ENCODE measurements around the gene MCF2. TPM values are rescaled to one million over a fixed set of nuclear protein-coding genes. Genes with fewer than 3 reads are reported as not detected.

MCF2 gene
- polyA plus RNA-seq: 0.13 TPM
- long read RNA-seq, donor 1: 0 reads
- long read RNA-seq, donor 2: 0 reads
- long read RNA-seq, donor 3: 0 reads
- long read RNA-seq, donor 4: 0 reads
- long read RNA-seq, donor 5: 0 reads
- long read RNA-seq, donor 6: 0 reads
- long read RNA-seq, donor 7: 0 reads
- long read RNA-seq, donor 8: 0 reads
- long read RNA-seq, donor 9: 0 reads
- long read RNA-seq, donor 10: 0 reads
- long read RNA-seq, donor 11: 0 reads

GRCh38 chrX:139708067-139708466, at the start of gene MCF2:
MCF2 (minus strand) TSS chrX:139708167; CDS start chrX:139651744, 56,423 bp downstream.
- Histone ChIP-seq H3K9me3 (ENCODE audit: control insufficient read depth, low read depth, low read length) (no peaks in the 10 kb centered on the region), H3K27ac (ENCODE audit: low read length) (no peak within 1 kb of the TSS), H3K4me1 (ENCODE audit: control insufficient read depth, insufficient read depth, low read length) (no peaks in the 10 kb centered on the region), H3K4me3 (ENCODE audit: low read length) (no peak within 1 kb of the TSS), H3K36me3 (ENCODE audit: control insufficient read depth, insufficient read depth, low read length) (no peaks in the 10 kb centered on the region), H3K27me3 (ENCODE audit: control insufficient read depth, insufficient read depth, low read length) (no peaks in the 10 kb centered on the region)
- DNase-seq: no peak
- no CpG with 5 or more reads among the region's 4 CpGs for WGBS (ENCODE audit: insufficient coverage, low lambda C conversion rate)

GRCh38 chrX:139751053-139751452, 43.1 kb upstream of the MCF2 start:
- no CpG with 5 or more reads among the region's 3 CpGs for WGBS (ENCODE audit: insufficient coverage, low lambda C conversion rate)
- Histone ChIP-seq H3K4me1 (ENCODE audit: control insufficient read depth, insufficient read depth, low read length) (no peaks in the 10 kb centered on the region), H3K27me3 (ENCODE audit: control insufficient read depth, insufficient read depth, low read length) (no peaks in the 10 kb centered on the region), H3K27ac (ENCODE audit: low read length) (no peak overlapping the region), H3K4me3 (ENCODE audit: low read length) (no peak overlapping the region), H3K36me3 (ENCODE audit: control insufficient read depth, insufficient read depth, low read length) (peaks cover 2% of the 10 kb centered on the region), H3K9me3 (ENCODE audit: control insufficient read depth, low read depth, low read length) (no peaks in the 10 kb centered on the region)
- no peak for DNase-seq

GRCh38 chrX:139750390-139750789, 42.4 kb upstream of the MCF2 start:
- Histone ChIP-seq H3K9me3 (ENCODE audit: control insufficient read depth, low read depth, low read length) (no peaks in the 10 kb centered on the region), H3K27me3 (ENCODE audit: control insufficient read depth, insufficient read depth, low read length) (no peaks in the 10 kb centered on the region), H3K36me3 (ENCODE audit: control insufficient read depth, insufficient read depth, low read length) (peaks cover 2% of the 10 kb centered on the region), H3K4me3 (ENCODE audit: low read length) (no peak overlapping the region), H3K27ac (ENCODE audit: low read length) (no peak overlapping the region), H3K4me1 (ENCODE audit: control insufficient read depth, insufficient read depth, low read length) (no peaks in the 10 kb centered on the region)
- DNase-seq: no peak

GRCh38 chrX:139739138-139739537, 31.2 kb upstream of the MCF2 start:
- Histone ChIP-seq H3K4me3 (ENCODE audit: low read length) (no peak overlapping the region), H3K4me1 (ENCODE audit: control insufficient read depth, insufficient read depth, low read length) (no peaks in the 10 kb centered on the region), H3K27ac (ENCODE audit: low read length) (no peak overlapping the region), H3K27me3 (ENCODE audit: control insufficient read depth, insufficient read depth, low read length) (no peaks in the 10 kb centered on the region), H3K36me3 (ENCODE audit: control insufficient read depth, insufficient read depth, low read length) (peaks cover 3% of the 10 kb centered on the region), H3K9me3 (ENCODE audit: control insufficient read depth, low read depth, low read length) (no peaks in the 10 kb centered on the region)
- no CpG with 5 or more reads among the region's 2 CpGs for WGBS (ENCODE audit: insufficient coverage, low lambda C conversion rate)
- no peak for DNase-seq

- Histone ChIP-seq H3K4me3 (ENCODE audit: low read length) (no peak overlapping the region), H3K27me3 (ENCODE audit: control insufficient read depth, insufficient read depth, low read length) (no peaks in the 10 kb centered on the region), H3K4me1 (ENCODE audit: control insufficient read depth, insufficient read depth, low read length) (no peaks in the 10 kb centered on the region), H3K27ac (ENCODE audit: low read length) (no peak overlapping the region), H3K36me3 (ENCODE audit: control insufficient read depth, insufficient read depth, low read length) (peaks cover 3% of the 10 kb centered on the region), H3K9me3 (ENCODE audit: control insufficient read depth, low read depth, low read length) (no peaks in the 10 kb centered on the region)
- no peak for DNase-seq
Observed at GRCh38 chrX:139738581-139738980, 30.6 kb upstream of the MCF2 start.

GRCh38 chrX:139736151-139736550, 28.2 kb upstream of the MCF2 start:
- no peak overlapping the region for H3K4me3 ChIP-seq (ENCODE audit: low read length)
- no peaks in the 10 kb centered on the region for H3K4me1 ChIP-seq (ENCODE audit: control insufficient read depth, insufficient read depth, low read length)
- no CpG with 5 or more reads among the region's 1 CpG for WGBS (ENCODE audit: insufficient coverage, low lambda C conversion rate)

GRCh38 chrX:139734996-139735395, 27.0 kb upstream of the MCF2 start:
- Histone ChIP-seq H3K4me3 (ENCODE audit: low read length) (no peak overlapping the region), H3K27me3 (ENCODE audit: control insufficient read depth, insufficient read depth, low read length) (no peaks in the 10 kb centered on the region), H3K9me3 (ENCODE audit: control insufficient read depth, low read depth, low read length) (no peaks in the 10 kb centered on the region), H3K36me3 (ENCODE audit: control insufficient read depth, insufficient read depth, low read length) (peaks cover 3% of the 10 kb centered on the region), H3K27ac (ENCODE audit: low read length) (no peak overlapping the region), H3K4me1 (ENCODE audit: control insufficient read depth, insufficient read depth, low read length) (no peaks in the 10 kb centered on the region)
- no CpG with 5 or more reads among the region's 1 CpG for WGBS (ENCODE audit: insufficient coverage, low lambda C conversion rate)
- no peak for DNase-seq

More at GRCh38 chrX:139736151-139736550, 28.2 kb upstream of the MCF2 start:
- Histone ChIP-seq H3K27me3 (ENCODE audit: control insufficient read depth, insufficient read depth, low read length) (no peaks in the 10 kb centered on the region), H3K27ac (ENCODE audit: low read length) (no peak overlapping the region), H3K9me3 (ENCODE audit: control insufficient read depth, low read depth, low read length) (no peaks in the 10 kb centered on the region), H3K36me3 (ENCODE audit: control insufficient read depth, insufficient read depth, low read length) (peaks cover 3% of the 10 kb centered on the region)
- DNase-seq: no peak

GRCh38 chrX:139725720-139726119, 17.8 kb upstream of the MCF2 start:
- H3K27ac ChIP-seq (ENCODE audit: low read length): no peak overlapping the region
- no peaks in the 10 kb centered on the region for H3K36me3 ChIP-seq (ENCODE audit: control insufficient read depth, insufficient read depth, low read length)
- WGBS (ENCODE audit: insufficient coverage, low lambda C conversion rate): no CpG with 5 or more reads among the region's 1 CpG
- H3K27me3 ChIP-seq (ENCODE audit: control insufficient read depth, insufficient read depth, low read length): no peaks in the 10 kb centered on the region
- H3K9me3 ChIP-seq (ENCODE audit: control insufficient read depth, low read depth, low read length): no peaks in the 10 kb centered on the region
- H3K4me1 ChIP-seq (ENCODE audit: control insufficient read depth, insufficient read depth, low read length): no peaks in the 10 kb centered on the region
- H3K4me3 ChIP-seq (ENCODE audit: low read length): no peak overlapping the region
- no peak for DNase-seq

GRCh38 chrX:139724626-139725025, 16.7 kb upstream of the MCF2 start:
- Histone ChIP-seq H3K9me3 (ENCODE audit: control insufficient read depth, low read depth, low read length) (no peaks in the 10 kb centered on the region), H3K27me3 (ENCODE audit: control insufficient read depth, insufficient read depth, low read length) (no peaks in the 10 kb centered on the region), H3K27ac (ENCODE audit: low read length) (no peak overlapping the region), H3K36me3 (ENCODE audit: control insufficient read depth, insufficient read depth, low read length) (no peaks in the 10 kb centered on the region), H3K4me1 (ENCODE audit: control insufficient read depth, insufficient read depth, low read length) (no peaks in the 10 kb centered on the region), H3K4me3 (ENCODE audit: low read length) (no peak overlapping the region)
- no CpG with 5 or more reads among the region's 2 CpGs for WGBS (ENCODE audit: insufficient coverage, low lambda C conversion rate)
- no peak for DNase-seq

GRCh38 chrX:139720979-139721378, 13.0 kb upstream of the MCF2 start:
- no CpG with 5 or more reads among the region's 6 CpGs for WGBS (ENCODE audit: insufficient coverage, low lambda C conversion rate)
- no peaks in the 10 kb centered on the region for H3K4me1 ChIP-seq (ENCODE audit: control insufficient read depth, insufficient read depth, low read length)
- no peaks in the 10 kb centered on the region for H3K27me3 ChIP-seq (ENCODE audit: control insufficient read depth, insufficient read depth, low read length)
- DNase-seq: no peak
- H3K27ac ChIP-seq (ENCODE audit: low read length): no peak overlapping the region
- H3K9me3 ChIP-seq (ENCODE audit: control insufficient read depth, low read depth, low read length): no peaks in the 10 kb centered on the region
- H3K4me3 ChIP-seq (ENCODE audit: low read length): no peak overlapping the region
- H3K36me3 ChIP-seq (ENCODE audit: control insufficient read depth, insufficient read depth, low read length): no peaks in the 10 kb centered on the region

GRCh38 chrX:139720136-139720535, 12.2 kb upstream of the MCF2 start:
- H3K9me3 ChIP-seq (ENCODE audit: control insufficient read depth, low read depth, low read length): no peaks in the 10 kb centered on the region
- DNase-seq: no peak
- H3K27ac ChIP-seq (ENCODE audit: low read length): no peak overlapping the region
- WGBS (ENCODE audit: insufficient coverage, low lambda C conversion rate): no CpG with 5 or more reads among the region's 5 CpGs
- H3K4me3 ChIP-seq (ENCODE audit: low read length): no peak overlapping the region
- no peaks in the 10 kb centered on the region for H3K4me1 ChIP-seq (ENCODE audit: control insufficient read depth, insufficient read depth, low read length)
- H3K27me3 ChIP-seq (ENCODE audit: control insufficient read depth, insufficient read depth, low read length): no peaks in the 10 kb centered on the region
- no peaks in the 10 kb centered on the region for H3K36me3 ChIP-seq (ENCODE audit: control insufficient read depth, insufficient read depth, low read length)
